GM21526 (cell line): Measurements from ENCODE around the gene FOXR1.

ENCODE experiments used
- ATAC-seq: cut with Tn5 transposase; IDR thresholded peaks from one replicate; pipeline ENCODE4 v1.9.1; 2021; ENCODE audit warnings: moderate library complexity; ENCODE audit not compliant: unreplicated experiment, low FRiP score

Gene FOXR1

GRCh38 chr11:118971646-118972045 is at the start of gene FOXR1:
Gene FOXR1 (plus strand): TSS chr11:118971761. CDS start chr11:118971932, 171 bp downstream.
- no peak for ATAC-seq

- no peak for ATAC-seq
These were observed 49.4 kb upstream of the FOXR1 start for GRCh38 chr11:118921929-118922744.

- no peak for ATAC-seq
These were observed 48.6 kb upstream of the FOXR1 start for GRCh38 chr11:118922745-118923627.

GRCh38 chr11:118923721-118924587 is 47.6 kb upstream of the FOXR1 start:
- no peak for ATAC-seq

GRCh38 chr11:118924591-118925585 is 46.7 kb upstream of the FOXR1 start:
- ATAC-seq = no peak

- no peak for ATAC-seq
These were observed 43.9 kb upstream of the FOXR1 start for GRCh38 chr11:118927554-118928100.

- ATAC-seq = peak; percentile 45
These were observed 43.3 kb upstream of the FOXR1 start for GRCh38 chr11:118928101-118928869.

GRCh38 chr11:118928870-118929500 is 42.6 kb upstream of the FOXR1 start:
- ATAC-seq = no peak

- no peak for ATAC-seq
These were observed 42.0 kb upstream of the FOXR1 start for GRCh38 chr11:118929501-118930093.

GRCh38 chr11:118930094-118930712 is 41.4 kb upstream of the FOXR1 start:
- ATAC-seq = no peak

- ATAC-seq = no peak
These were observed 40.0 kb upstream of the FOXR1 start for GRCh38 chr11:118931571-118931970.

GRCh38 chr11:118933486-118933885 is 38.1 kb upstream of the FOXR1 start:
- ATAC-seq = no peak

GRCh38 chr11:118935376-118935775 is 36.2 kb upstream of the FOXR1 start:
- no peak for ATAC-seq

- no peak for ATAC-seq
These were observed 32.8 kb upstream of the FOXR1 start for GRCh38 chr11:118938491-118939403.

- ATAC-seq = no peak
These were observed 32.1 kb upstream of the FOXR1 start for GRCh38 chr11:118939404-118939915.
